ENCODE measurements around the gene SEPTIN14. TPM values are rescaled to one million over a fixed set of nuclear protein-coding genes. Genes with fewer than 3 reads are reported as not detected.
"Not testable (repeated sequence)": the region's sequence is repeated elsewhere in the genome, so short reads cannot be mapped to it uniquely, and the experiment has no call there.

SEPTIN14 gene
- total and polyA plus RNA-seq, 10 donors = 0.09 to 0.20 TPM; not detected in 8

GRCh38 chr7:55792048-55792447 is 70.5 kb downstream of the SEPTIN14 start:
- Histone ChIP-seq H3K4me3 (no peak overlapping the region), H3K9me3 (peaks cover 0 to 26% (median 17%) of the 10 kb centered on the region in 8 donors), H3K27me3 (replicated peaks in 1 of 7) (no peaks in the 10 kb centered on the region), H3K36me3 (no peaks in the 10 kb centered on the region), H3K27ac (no peak overlapping the region), H3K4me1 (no peaks in the 10 kb centered on the region)
- DNase-seq = no peak
- TF ChIP-seq POLR2A (IDR thresholded peaks at IDR 0.05) (no peak), POLR2AphosphoS5 (IDR thresholded peaks at IDR 0.05) (no peak), CTCF (IDR thresholded peaks at IDR 0.05 in 8 of 11, conservative IDR thresholded peaks at IDR 0.05 in 3 of 11) (no peak)
- whole genome bisulfite sequencing, 5 donors = 93 to 98% (median 94%) methylated on average over 5 of the region's 5 CpGs
- intact Hi-C loops (cut with DNase I; ENCODE audit: low total_unique reads) = no loop called here

- no peak for DNase-seq
- H3K27ac ChIP-seq = no peak overlapping the region
- no peak overlapping the region for H3K4me3 ChIP-seq
- H3K27me3 ChIP-seq (replicated peaks in 1 of 7) = no peaks in the 10 kb centered on the region
- no peak for TF ChIP-seq CTCF (IDR thresholded peaks at IDR 0.05 in 8 of 11, conservative IDR thresholded peaks at IDR 0.05 in 3 of 11)
- no peak for TF ChIP-seq POLR2AphosphoS5 (IDR thresholded peaks at IDR 0.05)
- TF ChIP-seq POLR2A (IDR thresholded peaks at IDR 0.05) = no peak
- no peaks in the 10 kb centered on the region for H3K36me3 ChIP-seq
- H3K9me3 ChIP-seq = no peaks in the 10 kb centered on the region
- intact Hi-C loops (cut with DNase I; ENCODE audit: low total_unique reads) = no loop called here
- H3K4me1 ChIP-seq = no peaks in the 10 kb centered on the region
- whole genome bisulfite sequencing, 5 donors = 89 to 98% (median 91%) methylated on average over 6 of the region's 6 CpGs
Measured at GRCh38 chr7:55787796-55788195, 74.8 kb downstream of the SEPTIN14 start.

GRCh38 chr7:55786901-55787300 is 75.7 kb downstream of the SEPTIN14 start:
- DNase-seq = no peak
- Histone ChIP-seq H3K9me3 (no peaks in the 10 kb centered on the region), H3K4me1 (no peaks in the 10 kb centered on the region), H3K4me3 (no peak overlapping the region), H3K36me3 (no peaks in the 10 kb centered on the region), H3K27ac (no peak overlapping the region), H3K27me3 (replicated peaks in 1 of 7) (no peaks in the 10 kb centered on the region)
- 75 to 90% (median 84%) methylated on average over 7 of the region's 7 CpGs for WGBS, 5 donors
- TF ChIP-seq CTCF (IDR thresholded peaks at IDR 0.05 in 8 of 11, conservative IDR thresholded peaks at IDR 0.05 in 3 of 11) (no peak), POLR2AphosphoS5 (IDR thresholded peaks at IDR 0.05) (no peak), POLR2A (IDR thresholded peaks at IDR 0.05) (no peak)
- intact Hi-C loops (cut with DNase I; ENCODE audit: low total_unique reads) = no loop called here

- H3K36me3 ChIP-seq; H3K4me1 ChIP-seq; H3K27me3 ChIP-seq (replicated peaks in 1 of 7); intact Hi-C loops (cut with DNase I; ENCODE audit: low total_unique reads); H3K27ac ChIP-seq; DNase-seq; H3K4me3 ChIP-seq; H3K9me3 ChIP-seq: not testable (repeated sequence)
- 85 to 96% (median 90%) methylated on average over 7 of the region's 7 CpGs for WGBS, 5 donors
Measured at GRCh38 chr7:55785444-55785843, 77.1 kb downstream of the SEPTIN14 start.

GRCh38 chr7:55784151-55784550 is 78.4 kb downstream of the SEPTIN14 start:
- no peak for DNase-seq
- intact Hi-C loops (cut with DNase I; ENCODE audit: low total_unique reads) = no loop called here
- Histone ChIP-seq H3K27me3 (replicated peaks in 1 of 7) (no peaks in the 10 kb centered on the region), H3K4me1 (no peaks in the 10 kb centered on the region), H3K9me3 (no peaks in the 10 kb centered on the region), H3K4me3 (no peak overlapping the region), H3K36me3 (no peaks in the 10 kb centered on the region), H3K27ac (no peak overlapping the region)
- 68 to 88% (median 81%) methylated on average over 4 of the region's 4 CpGs for WGBS, 5 donors
- TF ChIP-seq POLR2A (IDR thresholded peaks at IDR 0.05) (no peak), POLR2AphosphoS5 (IDR thresholded peaks at IDR 0.05) (no peak), CTCF (IDR thresholded peaks at IDR 0.05 in 8 of 11, conservative IDR thresholded peaks at IDR 0.05 in 3 of 11) (no peak)
